ENCODE data around the gene BCOR. TPM values are rescaled to one million over a fixed set of nuclear protein-coding genes. Genes with fewer than 3 reads are reported as not detected.

BCOR gene
- total and polyA plus RNA-seq, 9 of the 15 experiments (the other 6 are each of a cell fraction or from before 2014, with no cell fraction given) = 27.5 to 113 (median 37.6) TPM

- TF ChIP-seq NCOA2 (IDR thresholded peaks at IDR 0.05; ENCODE audit: partially characterized antibody in 2 of 2) (no peak), CREB1 (IDR thresholded peaks at IDR 0.05) (peak; percentile 30; the same call in 1 of the 2 replicates), CREB1 (CRISPR knock-in tag; IDR thresholded peaks at IDR 0.05) (no peak), CTCF (IDR thresholded peaks at IDR 0.05 in 2 of 3, conservative IDR thresholded peaks at IDR 0.05 in 1 of 3; ENCODE audit: insufficient read depth in 2 of 3, low read depth in 1 of 3, low read length in 3 of 3) (no peak), PRMT5 (CRISPR knock-in tag; IDR thresholded peaks at IDR 0.05) (no peak), SAFB2 (IDR thresholded peaks at IDR 0.05; ENCODE audit: borderline replicate concordance, low read depth, low read length, severe bottlenecking) (no peak), SMARCB1 (IDR thresholded peaks at IDR 0.05; ENCODE audit: insufficient read length, low read depth) (no peak), NR2C2 (CRISPR knock-in tag; IDR thresholded peaks at IDR 0.05) (no peak), NR2C2 (tag; IDR thresholded peaks at IDR 0.05) (peak; percentile 81), MAFF (IDR thresholded peaks at IDR 0.05; ENCODE audit: low read length) (peak; percentile 25; the same call in 1 of the 2 replicates), SOX6 (IDR thresholded peaks at IDR 0.05) (no peak), TRIM24 (IDR thresholded peaks at IDR 0.05) (0 out of 4 replicates have a peak, but pooled peaks of 1 of the 2 experiments have one; percentile 8), PKNOX1 (IDR thresholded peaks at IDR 0.05) (0 out of 2 replicates have a peak, but pooled peaks have one; percentile 6), NONO (IDR thresholded peaks at IDR 0.05; ENCODE audit: low read depth in 2 of 2, low read length in 1 of 2) (no peak), ZBTB17 (CRISPR knock-in tag; IDR thresholded peaks at IDR 0.05) (no peak), ETV5 (CRISPR knock-in tag; IDR thresholded peaks at IDR 0.05; ENCODE audit: low read depth) (no peak), CREM (IDR thresholded peaks at IDR 0.05; ENCODE audit: low read depth) (peak; percentile 76), MAFG (tag; conservative IDR thresholded peaks at IDR 0.05) (peak; percentile 43), ZNF311 (CRISPR knock-in tag; IDR thresholded peaks at IDR 0.05) (no peak), FOXM1 (IDR thresholded peaks at IDR 0.05; ENCODE audit: low read depth) (no peak), FOXM1 (CRISPR knock-in tag; IDR thresholded peaks at IDR 0.05; ENCODE audit: low read depth) (no peak), ESRRB (CRISPR knock-in tag; IDR thresholded peaks at IDR 0.05; ENCODE audit: borderline replicate concordance) (no peak), SMARCA4 (IDR thresholded peaks at IDR 0.05) (peak; percentile 78), ZNF253 (CRISPR knock-in tag; conservative IDR thresholded peaks at IDR 0.05) (no peak), TBP (optimal IDR thresholded peaks at IDR 0.05; ENCODE audit: low read depth, low read length) (peak; percentile 17)
- TF ChIP-seq, protein P1, sequence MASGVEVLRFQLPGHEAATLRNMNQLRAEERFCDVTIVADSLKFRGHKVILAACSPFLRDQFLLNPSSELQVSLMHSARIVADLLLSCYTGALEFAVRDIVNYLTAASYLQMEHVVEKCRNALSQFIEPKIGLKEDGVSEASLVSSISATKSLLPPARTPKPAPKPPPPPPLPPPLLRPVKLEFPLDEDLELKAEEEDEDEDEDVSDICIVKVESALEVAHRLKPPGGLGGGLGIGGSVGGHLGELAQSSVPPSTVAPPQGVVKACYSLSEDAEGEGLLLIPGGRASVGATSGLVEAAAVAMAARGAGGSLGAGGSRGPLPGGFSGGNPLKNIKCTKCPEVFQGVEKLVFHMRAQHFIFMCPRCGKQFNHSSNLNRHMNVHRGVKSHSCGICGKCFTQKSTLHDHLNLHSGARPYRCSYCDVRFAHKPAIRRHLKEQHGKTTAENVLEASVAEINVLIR (CRISPR knock-in tag; IDR thresholded peaks at IDR 0.05) = no peak
- TF ChIP-seq, protein P2, sequence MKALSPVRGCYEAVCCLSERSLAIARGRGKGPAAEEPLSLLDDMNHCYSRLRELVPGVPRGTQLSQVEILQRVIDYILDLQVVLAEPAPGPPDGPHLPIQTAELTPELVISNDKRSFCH (CRISPR knock-in tag; IDR thresholded peaks at IDR 0.05) = no peak
- TF ChIP-seq, protein P2 (tag; IDR thresholded peaks at IDR 0.05) = no peak
Measured at GRCh38 chrX:40132751-40133150, 35.0 kb upstream of the BCOR start (continued).
